Measurements from ENCODE around the gene G0S2.

DNA sequence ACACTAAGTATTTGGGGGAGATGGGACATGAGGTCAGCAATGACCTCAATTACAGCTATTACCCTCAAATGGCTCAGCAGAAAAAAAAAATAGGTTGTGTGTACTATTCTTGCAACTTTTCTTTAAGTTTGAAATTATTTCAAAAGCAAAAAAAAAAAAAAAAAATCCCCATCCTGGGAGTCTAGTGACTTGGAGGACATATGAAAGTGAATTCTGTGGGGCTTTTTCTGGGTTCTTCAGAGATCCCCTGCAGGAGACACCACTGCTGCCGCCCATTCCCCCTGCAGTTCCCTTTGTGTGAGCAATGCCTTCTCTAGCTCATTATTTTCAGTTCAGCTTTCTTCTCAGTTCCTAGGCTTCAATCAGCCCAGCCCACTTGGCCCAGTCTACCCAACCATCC lies 46.1 kb downstream of the G0S2 start:
- no peak for TF ChIP-seq CTCF (IDR thresholded peaks at IDR 0.05)
- TF ChIP-seq POLR2A (IDR thresholded peaks at IDR 0.05): no peak
- no peak for TF ChIP-seq POLR2AphosphoS5 (IDR thresholded peaks at IDR 0.05; ENCODE audit: insufficient read depth in 1 of 2, low read depth in 1 of 2)
